Astrocyte (in vitro differentiated cells and primary cell): Measurements from ENCODE around the gene RASGRP2. TPM values are rescaled to one million over a fixed set of nuclear protein-coding genes. Genes with fewer than 3 reads are reported as not detected.

Experiments used
- DNase-seq: peaks from one replicate; pipeline ENCODE4 v3.0.0-alpha.2; 2010; ENCODE audit warnings: low read depth
- FAIRE-seq: peaks from 2 replicates; lab custom pipeline; 2011; peaks lifted over from hg19 to GRCh38; lab: Jason Lieb, UNC
- H2AFZ ChIP-seq: 2 replicates; pipeline ENCODE4 v1.6.0; 2012; ENCODE audit warnings: low read depth, low read length, inconsistent platforms
- H3K27ac ChIP-seq: 2 replicates; pipeline ENCODE4 v1.5.1; 2011; ENCODE audit warnings: low read depth, low read length, inconsistent platforms
- H3K27me3 ChIP-seq: 2 replicates; pipeline ENCODE4 v1.6.0; 2011; ENCODE audit warnings: low read length, inconsistent platforms; ENCODE audit not compliant: insufficient read depth
- H3K36me3 ChIP-seq: 2 replicates; pipeline ENCODE4 v1.5.1; 2011; ENCODE audit warnings: low read length, inconsistent platforms; ENCODE audit not compliant: insufficient read depth
- H3K4me1 ChIP-seq: 2 replicates; pipeline ENCODE4 v1.5.1; 2011; ENCODE audit warnings: low read length, inconsistent platforms; ENCODE audit not compliant: insufficient read depth
- H3K4me2 ChIP-seq: 2 replicates; pipeline ENCODE4 v1.6.0; 2012; ENCODE audit warnings: low read length, inconsistent platforms
- H3K4me3 ChIP-seq: 2 replicates; pipeline ENCODE4 v1.5.1; 2011; ENCODE audit warnings: low read depth, mild to moderate bottlenecking, low read length, inconsistent platforms; ENCODE audit not compliant: insufficient read depth
- H3K79me2 ChIP-seq: 2 replicates; pipeline ENCODE4 v1.6.0; 2012; ENCODE audit warnings: mild to moderate bottlenecking, low read length, inconsistent platforms; ENCODE audit not compliant: insufficient read depth
- H3K9ac ChIP-seq: 2 replicates; pipeline ENCODE4 v1.6.0; 2012; ENCODE audit warnings: mild to moderate bottlenecking, low read length, inconsistent platforms
- H3K9me3 ChIP-seq: 2 replicates; pipeline ENCODE4 v1.5.1; 2012; ENCODE audit warnings: low read depth, mild to moderate bottlenecking, low read length, inconsistent platforms; ENCODE audit not compliant: insufficient read depth
- H4K20me1 ChIP-seq: 2 replicates; pipeline ENCODE4 v1.6.0; 2012; ENCODE audit warnings: low read length, inconsistent platforms; ENCODE audit not compliant: insufficient read depth
- H3K27ac Mint-ChIP-seq: one replicate; pipeline ENCODE4 v1.8.0; 2021; ENCODE audit warnings: mild to moderate bottlenecking, mixed read lengths; ENCODE audit not compliant: unreplicated experiment
- H3K27me3 Mint-ChIP-seq: one replicate; pipeline ENCODE4 v1.8.0; 2021; ENCODE audit warnings: low read depth, mixed read lengths; ENCODE audit not compliant: unreplicated experiment
- H3K36me3 Mint-ChIP-seq: one replicate; pipeline ENCODE4 v1.8.0; 2021; ENCODE audit warnings: low read depth, mixed read lengths; ENCODE audit not compliant: unreplicated experiment
- H3K4me1 Mint-ChIP-seq: one replicate; pipeline ENCODE4 v1.8.0; 2021; ENCODE audit warnings: low read depth, mixed read lengths; ENCODE audit not compliant: unreplicated experiment
- H3K4me3 Mint-ChIP-seq: one replicate; pipeline ENCODE4 v1.8.0; 2021; ENCODE audit warnings: mild to moderate bottlenecking, moderate library complexity, mixed read lengths; ENCODE audit not compliant: unreplicated experiment
- H3K9me3 Mint-ChIP-seq: one replicate; pipeline ENCODE4 v1.8.0; 2021; ENCODE audit warnings: mild to moderate bottlenecking, mixed read lengths; ENCODE audit not compliant: unreplicated experiment
- EZH2 ChIP-seq: IDR thresholded peaks from 2 replicates; pipeline ENCODE4 v1.6.1; 2012; ENCODE audit warnings: mild to moderate bottlenecking, low read length, inconsistent platforms; ENCODE audit not compliant: insufficient read depth
- total RNA-seq: library from RNA; stranded (reverse); gene quantifications from 2 replicates; pipeline ENCODE4 v1.2.1, GENCODE V29; 2021
- TF ChIP-seq, protein P1 (sequence below): IDR thresholded peaks from 2 replicates; pipeline ENCODE4 v1.5.1; 2011; ENCODE audit warnings: low read depth, mild to moderate bottlenecking, inconsistent platforms, low read length, moderate library complexity; ENCODE audit not compliant: insufficient read depth

Gene RASGRP2
- total RNA-seq, 1 donor from 2014 or later, result 3.9 TPM

DNA sequence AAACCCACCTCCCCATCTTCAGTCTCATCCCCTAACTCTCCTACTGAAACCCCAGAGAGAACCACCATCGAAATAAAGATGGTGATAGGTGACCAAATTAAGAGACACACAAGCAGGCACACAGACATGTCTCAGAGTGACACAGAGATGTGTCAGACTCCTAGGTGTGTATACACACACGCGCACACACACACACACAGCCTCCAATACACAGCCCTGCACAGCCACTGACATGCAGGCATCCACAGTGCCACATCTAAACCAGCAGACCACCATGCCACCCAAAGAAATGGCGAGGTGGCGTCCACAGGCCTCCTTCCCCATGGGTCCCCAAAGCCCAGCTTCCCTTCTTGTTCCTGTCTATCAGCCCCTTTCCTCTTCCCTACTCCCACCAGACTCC lies 48.4 kb downstream of the RASGRP2 start:
- H3K9ac ChIP-seq, result no peak overlapping the region
- H3K4me3 Mint-ChIP-seq, result no peak overlapping the region
- no peak overlapping the region for H3K27ac Mint-ChIP-seq
- DNase-seq, result no peak
- H3K27me3 Mint-ChIP-seq, result peaks cover 90% of the 10 kb centered on the region
- no peak overlapping the region for H2AFZ ChIP-seq
- H3K4me3 ChIP-seq, result no peak overlapping the region
- FAIRE-seq, result no peak
- no peak overlapping the region for H3K27ac ChIP-seq
- H3K4me2 ChIP-seq, result no peak overlapping the region
- H3K4me1 ChIP-seq, result no peaks in the 10 kb centered on the region
- H3K36me3 Mint-ChIP-seq, result peaks cover 3% of the 10 kb centered on the region
- no peak for TF ChIP-seq EZH2
- TF ChIP-seq, protein P1, sequence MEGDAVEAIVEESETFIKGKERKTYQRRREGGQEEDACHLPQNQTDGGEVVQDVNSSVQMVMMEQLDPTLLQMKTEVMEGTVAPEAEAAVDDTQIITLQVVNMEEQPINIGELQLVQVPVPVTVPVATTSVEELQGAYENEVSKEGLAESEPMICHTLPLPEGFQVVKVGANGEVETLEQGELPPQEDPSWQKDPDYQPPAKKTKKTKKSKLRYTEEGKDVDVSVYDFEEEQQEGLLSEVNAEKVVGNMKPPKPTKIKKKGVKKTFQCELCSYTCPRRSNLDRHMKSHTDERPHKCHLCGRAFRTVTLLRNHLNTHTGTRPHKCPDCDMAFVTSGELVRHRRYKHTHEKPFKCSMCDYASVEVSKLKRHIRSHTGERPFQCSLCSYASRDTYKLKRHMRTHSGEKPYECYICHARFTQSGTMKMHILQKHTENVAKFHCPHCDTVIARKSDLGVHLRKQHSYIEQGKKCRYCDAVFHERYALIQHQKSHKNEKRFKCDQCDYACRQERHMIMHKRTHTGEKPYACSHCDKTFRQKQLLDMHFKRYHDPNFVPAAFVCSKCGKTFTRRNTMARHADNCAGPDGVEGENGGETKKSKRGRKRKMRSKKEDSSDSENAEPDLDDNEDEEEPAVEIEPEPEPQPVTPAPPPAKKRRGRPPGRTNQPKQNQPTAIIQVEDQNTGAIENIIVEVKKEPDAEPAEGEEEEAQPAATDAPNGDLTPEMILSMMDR, result no peak
- H3K9me3 Mint-ChIP-seq, result peaks cover 3% of the 10 kb centered on the region
- no peaks in the 10 kb centered on the region for H3K36me3 ChIP-seq
- H4K20me1 ChIP-seq, result no peaks in the 10 kb centered on the region
- no peaks in the 10 kb centered on the region for H3K4me1 Mint-ChIP-seq
- peaks cover 38% of the 10 kb centered on the region for H3K27me3 ChIP-seq
- H3K9me3 ChIP-seq, result no peaks in the 10 kb centered on the region
- no peaks in the 10 kb centered on the region for H3K79me2 ChIP-seq

DNA sequence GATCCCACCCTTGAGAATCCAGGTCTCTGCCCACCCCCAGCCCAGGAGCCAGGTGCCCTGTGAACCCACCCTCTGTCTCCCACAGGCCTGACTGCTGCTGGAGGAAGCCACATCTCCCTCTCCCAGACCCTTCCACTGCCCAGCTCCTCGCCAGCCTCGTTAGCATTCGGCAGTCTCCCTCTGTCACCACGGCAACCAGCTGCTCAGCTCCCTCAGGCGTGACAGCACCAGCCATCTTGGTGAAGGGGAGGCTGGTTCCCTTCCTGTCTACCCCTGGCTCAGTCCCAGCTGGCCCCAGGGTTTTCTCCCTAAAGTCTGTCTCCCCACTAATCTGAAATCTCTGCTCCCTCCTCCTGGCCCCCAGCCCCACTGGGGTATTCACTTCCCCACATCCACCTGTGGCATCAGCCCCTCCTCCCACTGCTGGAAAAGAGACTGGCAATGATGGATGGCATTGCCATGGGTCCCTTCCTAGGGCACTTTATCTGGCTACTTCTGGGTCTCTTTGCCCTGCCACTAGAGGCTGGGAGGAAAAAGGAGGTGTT lies 49.0 kb downstream of the RASGRP2 start:
- Mint-ChIP-seq H3K27ac (no peak overlapping the region), H3K4me1 (no peaks in the 10 kb centered on the region), H3K9me3 (peaks cover 3% of the 10 kb centered on the region), H3K27me3 (peaks cover 86% of the 10 kb centered on the region), H3K36me3 (peaks cover 3% of the 10 kb centered on the region), H3K4me3 (no peak overlapping the region)
- H3K27me3 ChIP-seq, result peaks cover 38% of the 10 kb centered on the region
- H3K36me3 ChIP-seq, result no peaks in the 10 kb centered on the region
- no peak overlapping the region for H3K4me3 ChIP-seq
- TF ChIP-seq, protein P1, result no peak
- TF ChIP-seq EZH2, result no peak
- H3K27ac ChIP-seq, result no peak overlapping the region
- FAIRE-seq, result no peak
- H3K4me1 ChIP-seq, result no peaks in the 10 kb centered on the region
- no peak overlapping the region for H3K9ac ChIP-seq
- no peaks in the 10 kb centered on the region for H3K9me3 ChIP-seq
- no peak overlapping the region for H3K4me2 ChIP-seq
- DNase-seq, result no peak
- H2AFZ ChIP-seq, result no peak overlapping the region
- no peaks in the 10 kb centered on the region for H3K79me2 ChIP-seq
- H4K20me1 ChIP-seq, result no peaks in the 10 kb centered on the region

DNA sequence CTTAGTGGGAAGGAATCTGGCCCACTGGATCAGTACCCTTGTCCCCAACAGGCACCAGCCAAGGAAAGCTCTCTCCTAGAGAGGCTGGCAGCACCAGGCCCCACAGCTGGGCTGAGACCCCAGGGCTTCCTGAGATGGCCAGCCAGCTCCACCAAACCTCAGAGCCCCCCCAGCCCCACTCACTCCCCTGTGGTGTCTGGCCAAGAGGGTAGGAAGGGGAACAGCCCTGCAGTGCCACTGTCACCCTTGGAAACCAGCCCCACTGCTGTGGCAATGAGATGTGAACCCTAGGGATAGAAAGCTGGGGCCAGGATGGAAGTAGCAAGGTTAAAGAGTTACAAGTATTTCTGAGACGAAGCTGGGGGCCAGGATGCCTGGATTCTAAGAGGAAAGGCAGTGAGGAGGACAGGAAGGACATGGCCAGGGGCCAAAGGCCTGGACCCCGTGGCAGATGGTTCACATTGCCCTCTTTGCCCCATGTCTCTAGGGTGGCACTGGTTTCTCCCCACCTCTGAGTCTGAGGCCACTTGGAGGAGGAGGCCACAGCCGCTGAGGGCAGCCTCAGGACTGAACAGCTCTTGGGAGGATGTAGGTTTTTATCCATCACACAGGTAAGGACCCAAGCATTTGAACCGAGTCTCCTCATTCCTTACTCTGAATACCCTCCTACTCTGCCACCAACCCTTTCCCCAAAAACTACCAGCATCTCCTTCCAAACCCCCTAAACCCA lies 49.8 kb downstream of the RASGRP2 start:
- Histone ChIP-seq H3K27ac (no peak overlapping the region), H4K20me1 (no peaks in the 10 kb centered on the region), H3K79me2 (no peaks in the 10 kb centered on the region), H3K4me3 (no peak overlapping the region), H3K27me3 (peaks cover 38% of the 10 kb centered on the region), H3K4me2 (no peak overlapping the region), H3K9me3 (no peaks in the 10 kb centered on the region), H3K4me1 (no peaks in the 10 kb centered on the region), H3K9ac (no peak overlapping the region), H2AFZ (no peak overlapping the region), H3K36me3 (no peaks in the 10 kb centered on the region)
- H3K4me3 Mint-ChIP-seq, result no peak overlapping the region
- H3K9me3 Mint-ChIP-seq, result peaks cover 3% of the 10 kb centered on the region
- no peak overlapping the region for H3K27ac Mint-ChIP-seq
- TF ChIP-seq EZH2, result no peak
- TF ChIP-seq, protein P1, result no peak
- no peaks in the 10 kb centered on the region for H3K4me1 Mint-ChIP-seq
- no peak for FAIRE-seq
- peaks cover 3% of the 10 kb centered on the region for H3K36me3 Mint-ChIP-seq
- no peak for DNase-seq
- H3K27me3 Mint-ChIP-seq, result peaks cover 89% of the 10 kb centered on the region
